ENCODE data around the gene FAM25G. TPM values are rescaled to one million over a fixed set of nuclear protein-coding genes. Genes with fewer than 3 reads are reported as not detected.
"Not testable (repeated sequence)": the region's sequence is repeated elsewhere in the genome, so short reads cannot be mapped to it uniquely, and the experiment has no call there.

FAM25G gene
- total RNA-seq, 4 donors from 2014 or later, result not detected

DNA sequence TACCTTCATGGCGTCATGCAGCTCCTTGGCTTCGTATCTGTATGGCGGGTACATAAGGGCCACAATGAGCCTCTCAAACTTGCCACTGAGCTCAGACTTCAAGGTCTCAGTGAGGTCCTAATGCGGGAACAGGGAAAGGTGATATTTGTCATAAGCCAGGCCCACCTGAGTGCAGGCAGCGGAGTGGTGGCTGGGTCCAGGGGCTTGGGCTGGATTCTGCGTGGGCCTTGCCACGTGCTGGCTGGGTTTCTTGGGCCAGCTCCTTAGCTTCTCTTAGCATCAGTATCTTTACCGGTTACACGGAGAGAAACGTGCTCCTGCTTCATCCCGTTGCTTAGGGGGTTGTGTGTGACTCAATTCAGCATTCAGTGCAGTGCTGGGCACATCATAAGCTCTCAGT lies 14.4 kb downstream of the FAM25G start:
- WGBS, 2 donors (ENCODE audit: low coverage in 1 of 2), result no CpG with 5 or more reads among the region's 11 CpGs
- not testable (repeated sequence) for H3K4me3 ChIP-seq

DNA sequence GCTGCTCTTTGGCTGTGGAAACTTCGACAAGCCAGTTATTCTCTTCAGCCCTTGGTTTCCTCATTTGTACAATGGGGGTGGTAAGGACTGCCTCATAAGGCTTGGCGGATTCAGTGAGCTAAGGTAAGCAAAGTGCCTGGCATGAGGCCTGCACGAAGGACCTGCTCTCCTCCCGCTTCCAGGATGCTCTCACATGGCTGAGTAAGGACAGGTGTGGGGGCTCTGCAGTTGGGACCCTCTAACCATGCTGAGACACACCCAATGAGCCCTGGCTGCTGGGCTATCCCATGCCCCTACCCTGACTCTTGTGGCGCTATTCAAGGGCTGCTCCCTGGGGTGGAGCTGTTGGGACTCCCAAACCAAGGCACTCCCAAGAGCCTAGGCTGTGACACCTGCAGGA lies 16.4 kb downstream of the FAM25G start:
- no CpG with 5 or more reads among the region's 5 CpGs for WGBS, 2 donors (ENCODE audit: low coverage in 1 of 2)
- H3K4me1 ChIP-seq, H3K36me3 ChIP-seq, H3K27ac ChIP-seq, ATAC-seq, H3K9me3 ChIP-seq, H3K4me3 ChIP-seq, H3K27me3 ChIP-seq: not testable (repeated sequence)

More for the DNA sequence above, 14.4 kb downstream of the FAM25G start:
- not testable (repeated sequence) for H3K27me3 ChIP-seq, H3K9me3 ChIP-seq, H3K4me1 ChIP-seq, ATAC-seq, H3K27ac ChIP-seq, H3K36me3 ChIP-seq

DNA sequence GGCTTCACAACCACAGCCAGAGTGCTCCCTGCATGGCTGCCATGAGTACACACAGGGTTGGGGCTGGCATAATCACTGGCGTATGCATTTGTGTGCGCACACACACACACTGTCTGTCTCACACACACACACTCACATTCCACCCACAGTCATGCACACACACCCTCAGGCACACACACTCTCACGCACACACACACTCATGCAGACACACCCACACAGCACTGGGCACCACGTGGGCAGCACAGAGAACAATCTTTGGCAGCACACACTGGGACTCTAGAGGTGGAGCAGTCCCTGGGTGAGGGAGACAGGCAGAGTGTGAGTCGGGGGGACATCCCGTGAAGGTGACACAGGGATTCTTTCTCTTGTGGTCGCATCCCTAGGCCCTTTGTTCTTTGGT lies 18.0 kb downstream of the FAM25G start:
- not testable (repeated sequence) for ATAC-seq, H3K27ac ChIP-seq, H3K27me3 ChIP-seq, H3K9me3 ChIP-seq, H3K4me3 ChIP-seq, H3K4me1 ChIP-seq, H3K36me3 ChIP-seq
- WGBS, 2 donors (ENCODE audit: low coverage in 1 of 2), result no CpG with 5 or more reads among the region's 7 CpGs

DNA sequence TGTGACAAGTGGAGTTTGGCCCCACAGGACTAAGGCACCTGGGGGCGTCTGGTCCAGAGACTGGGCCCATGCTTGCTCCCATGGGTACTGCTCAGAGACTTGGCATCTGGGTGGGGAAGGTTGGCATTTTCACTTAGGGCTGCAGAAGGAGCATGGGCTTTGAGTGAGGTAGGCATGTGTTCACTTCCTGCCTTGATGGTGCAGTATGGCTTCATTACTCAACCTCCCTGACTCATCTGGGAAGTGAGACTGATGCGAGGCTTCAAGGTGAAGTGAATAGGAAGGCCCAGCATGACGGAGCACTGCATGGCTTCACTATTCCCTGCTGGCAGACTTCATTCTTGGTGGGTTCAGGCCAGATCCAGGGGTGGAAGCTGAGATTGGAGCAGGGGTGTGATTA lies 18.9 kb downstream of the FAM25G start:
- H3K27me3 ChIP-seq, H3K4me3 ChIP-seq, H3K4me1 ChIP-seq, H3K27ac ChIP-seq, ATAC-seq, H3K36me3 ChIP-seq, H3K9me3 ChIP-seq: not testable (repeated sequence)
- no CpG with 5 or more reads among the region's 3 CpGs for WGBS, 2 donors (ENCODE audit: low coverage in 1 of 2)

DNA sequence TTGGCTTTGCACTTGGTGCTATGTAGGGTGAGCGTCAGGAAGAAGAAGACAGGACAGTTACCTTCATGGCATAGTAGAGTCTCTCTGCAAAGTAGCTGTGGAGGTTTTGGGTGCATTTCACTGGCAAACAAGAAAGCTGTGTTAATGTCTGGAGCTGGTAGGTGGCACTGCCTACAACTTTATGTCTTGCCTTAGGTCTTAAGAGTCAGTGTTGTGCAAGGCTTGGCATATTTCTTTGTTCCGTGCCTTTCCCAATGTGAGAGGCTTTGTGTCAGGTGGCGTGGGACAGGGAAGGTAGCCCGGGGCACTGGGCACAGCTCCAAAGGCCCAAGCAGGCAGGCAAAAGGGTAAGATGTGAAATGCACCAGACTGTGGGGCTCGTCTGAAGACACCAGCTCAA lies 19.4 kb downstream of the FAM25G start:
- not testable (repeated sequence) for H3K36me3 ChIP-seq, H3K4me3 ChIP-seq, H3K27ac ChIP-seq, ATAC-seq, H3K4me1 ChIP-seq, H3K27me3 ChIP-seq, H3K9me3 ChIP-seq
- WGBS, 2 donors (ENCODE audit: low coverage in 1 of 2), result no CpG with 5 or more reads among the region's 5 CpGs

DNA sequence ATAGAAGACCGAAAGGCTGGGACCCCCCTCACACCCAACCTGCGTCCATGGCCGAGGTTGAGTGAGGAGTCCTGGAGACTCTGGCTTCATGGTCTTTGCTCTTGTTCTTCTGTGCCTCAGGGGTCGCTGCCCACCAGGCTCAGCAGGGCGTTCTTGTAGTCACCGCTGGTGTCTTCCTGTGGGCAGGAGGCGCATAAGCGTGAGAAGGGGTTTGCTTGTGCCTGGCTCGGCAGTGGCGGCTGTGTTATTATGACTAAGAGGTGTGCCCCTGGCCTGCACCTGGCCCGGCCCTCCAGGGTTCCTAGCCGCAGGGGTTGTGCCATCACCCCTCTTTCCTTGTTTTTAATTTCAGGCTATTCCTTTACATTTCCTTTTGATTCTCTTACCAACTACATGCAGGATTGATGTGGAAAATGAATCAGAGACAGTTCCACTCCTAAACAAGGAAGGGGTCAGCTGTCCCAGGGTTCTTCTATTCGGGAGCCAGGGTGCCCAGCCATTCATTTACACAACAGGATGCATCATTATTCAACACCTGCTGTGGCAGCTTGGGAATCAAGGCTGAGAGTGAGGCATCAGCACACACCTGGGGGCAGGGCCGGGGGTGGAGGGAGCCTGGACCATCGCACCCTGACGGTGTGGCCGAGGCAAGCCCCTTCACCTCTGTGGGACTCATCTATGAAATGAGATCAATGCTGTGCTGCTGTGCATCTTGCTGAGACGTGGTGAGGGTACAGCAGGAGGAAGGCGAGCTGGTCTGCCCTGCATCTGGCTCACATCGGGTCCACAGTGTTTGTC lies 22.6 kb downstream of the FAM25G start:
- not testable (repeated sequence) for ATAC-seq, H3K27ac ChIP-seq, H3K4me1 ChIP-seq, H3K36me3 ChIP-seq, H3K27me3 ChIP-seq, H3K4me3 ChIP-seq, H3K9me3 ChIP-seq
- WGBS, 2 donors (ENCODE audit: low coverage in 1 of 2), result 80 to 100% methylated on average over 1 to 3 of the region's 20 CpGs

DNA sequence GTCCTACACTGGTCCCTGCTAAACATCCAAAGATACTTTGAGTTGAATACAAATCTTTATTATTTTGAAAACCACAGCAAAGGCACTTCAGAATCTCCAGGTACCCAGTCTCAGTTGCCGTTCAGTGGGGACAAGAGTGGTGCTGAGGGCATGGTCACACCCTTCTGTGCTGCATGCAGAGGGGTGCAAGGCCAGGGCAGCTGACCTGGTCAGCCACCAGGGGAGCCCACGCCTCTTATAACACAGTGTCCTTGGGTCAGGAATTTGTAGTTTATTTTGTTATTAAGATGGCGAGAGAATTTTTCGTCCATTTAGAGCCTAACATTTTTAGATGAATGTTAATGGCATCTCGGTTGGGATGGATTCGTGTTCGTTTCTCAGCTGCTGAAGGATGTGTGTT lies 23.5 kb downstream of the FAM25G start:
- ATAC-seq, H3K27me3 ChIP-seq, H3K36me3 ChIP-seq, H3K9me3 ChIP-seq, H3K4me1 ChIP-seq, H3K4me3 ChIP-seq, H3K27ac ChIP-seq: not testable (repeated sequence)
- no CpG with 5 or more reads among the region's 7 CpGs for WGBS, 2 donors (ENCODE audit: low coverage in 1 of 2)

DNA sequence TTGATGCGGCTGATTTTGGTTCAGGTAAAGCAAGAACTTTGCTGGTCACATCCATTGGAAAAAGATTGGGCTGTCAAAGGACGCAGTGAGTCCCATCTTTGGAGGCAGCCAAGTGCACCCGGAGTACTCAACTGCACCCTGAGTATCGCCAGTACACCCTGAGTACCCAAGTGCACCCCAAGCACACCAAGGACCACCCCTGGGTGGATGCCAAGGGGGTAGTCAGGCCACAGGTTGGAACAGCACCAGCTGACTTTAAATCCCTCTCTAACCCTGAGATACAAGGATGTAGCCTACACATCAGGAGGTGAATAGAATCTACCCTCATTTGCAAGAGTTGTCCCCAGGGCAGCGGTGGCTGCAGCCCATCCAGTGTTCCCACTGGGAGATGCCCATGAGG lies 24.0 kb downstream of the FAM25G start:
- not testable (repeated sequence) for ATAC-seq, H3K4me1 ChIP-seq, H3K4me3 ChIP-seq, H3K27ac ChIP-seq, H3K9me3 ChIP-seq, H3K36me3 ChIP-seq, H3K27me3 ChIP-seq
- 100% methylated on average over 1 of the region's 5 CpGs; no CpG with 5 or more reads in 1 of the 2 donors for WGBS, 2 donors (ENCODE audit: low coverage in 1 of 2)

DNA sequence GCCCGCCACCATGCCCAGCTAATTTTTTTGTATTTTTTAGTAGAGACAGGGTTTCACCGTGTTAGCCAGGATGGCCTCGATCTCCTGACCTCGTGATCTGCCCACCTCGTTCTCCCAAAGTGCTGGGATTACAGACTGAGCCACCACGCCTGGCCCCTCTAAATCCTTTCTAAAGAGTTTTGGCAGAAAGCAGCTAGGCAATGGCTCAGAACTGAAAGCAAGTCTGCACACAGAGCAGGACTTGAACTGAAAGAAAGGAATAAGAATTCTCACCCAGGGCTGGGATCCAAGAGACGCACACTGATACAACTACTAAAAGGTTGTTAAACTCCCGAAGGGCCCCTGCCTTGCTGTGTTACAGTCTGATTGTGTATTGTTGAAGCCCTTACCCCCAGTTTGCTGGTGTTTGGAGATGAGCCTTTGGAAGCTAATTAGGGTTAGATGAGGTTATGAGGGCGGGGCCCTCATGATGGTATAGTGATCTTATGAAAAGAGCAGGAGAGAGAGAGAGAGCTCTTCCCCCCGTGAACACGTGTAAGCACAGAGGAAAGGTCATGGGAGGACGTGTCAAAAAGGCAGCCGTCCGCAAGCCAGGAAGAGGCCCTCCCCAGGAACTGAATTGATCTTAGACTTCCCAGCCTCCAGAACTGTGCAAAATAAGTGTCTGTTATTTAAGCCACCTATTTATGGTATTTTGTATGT lies 26.1 kb downstream of the FAM25G start:
- not testable (repeated sequence) for H3K27ac ChIP-seq, H3K4me1 ChIP-seq, H3K36me3 ChIP-seq, H3K27me3 ChIP-seq, ATAC-seq, H3K4me3 ChIP-seq, H3K9me3 ChIP-seq
- WGBS, 2 donors (ENCODE audit: low coverage in 1 of 2), result 49 to 80% methylated on average over 1 to 3 of the region's 14 CpGs

DNA sequence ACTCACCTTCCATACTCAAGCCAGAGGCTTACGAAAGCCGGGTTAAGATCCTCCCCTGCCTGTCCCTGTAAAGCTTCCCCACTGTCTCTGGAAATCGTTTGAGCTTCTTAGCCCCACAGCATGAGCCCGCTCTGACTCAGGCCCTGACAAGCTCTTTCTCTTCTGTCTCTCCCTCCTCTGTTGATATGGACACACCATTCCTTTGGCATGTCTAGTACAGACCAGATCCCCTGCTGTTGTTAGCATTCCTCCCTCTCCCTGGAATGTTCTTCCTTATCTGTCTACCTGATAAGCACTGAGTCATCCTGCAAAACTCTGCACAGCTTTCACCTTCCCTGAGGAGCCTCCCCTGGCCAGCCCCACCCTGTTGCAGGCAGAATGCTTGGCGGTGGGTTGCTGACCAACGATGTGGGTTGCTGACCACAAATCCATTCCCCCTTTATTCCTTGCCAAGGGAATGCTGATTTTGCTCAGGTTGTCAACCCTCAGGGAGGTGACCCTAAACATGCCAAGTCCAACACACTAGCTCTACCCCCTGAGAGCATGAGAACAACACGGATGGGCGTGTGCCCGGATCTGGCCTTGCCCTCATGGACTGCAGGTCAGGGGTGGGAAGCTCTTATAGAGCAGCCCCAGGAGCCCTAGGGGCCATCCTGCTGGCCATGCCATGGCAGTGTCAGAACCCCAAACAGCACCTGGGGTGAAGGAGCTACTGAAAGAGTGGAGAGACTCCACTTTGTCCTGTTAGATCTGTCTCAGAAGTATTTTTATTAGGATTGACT lies 28.7 kb downstream of the FAM25G start:
- H3K36me3 ChIP-seq, H3K27me3 ChIP-seq, H3K9me3 ChIP-seq, ATAC-seq, H3K27ac ChIP-seq, H3K4me1 ChIP-seq, H3K4me3 ChIP-seq: not testable (repeated sequence)
- WGBS, 2 donors (ENCODE audit: low coverage in 1 of 2), result no CpG with 5 or more reads among the region's 9 CpGs
